Esophagus (tissue), 2 donors: ENCODE data around the gene PROSER2. TPM values are rescaled to one million over a fixed set of nuclear protein-coding genes. Genes with fewer than 3 reads are reported as not detected.

Source experiments
- H3K27ac ChIP-seq, 2 donors: one replicate each; pipeline ENCODE4 v1.5.1; 2013; ENCODE audit warnings: low read depth in 2 of 2, mild to moderate bottlenecking in 2 of 2, inconsistent platforms in 1 of 2, low read length in 1 of 2, moderate library complexity in 1 of 2
- H3K27me3 ChIP-seq, 2 donors: one replicate each; pipeline ENCODE4 v1.6.1; 2013; ENCODE audit warnings: low read length in 2 of 2, control low read depth in 1 of 2, mild to moderate bottlenecking in 1 of 2; ENCODE audit not compliant: insufficient read depth in 2 of 2, control insufficient read depth in 1 of 2
- H3K36me3 ChIP-seq, 2 donors: one replicate each; pipeline ENCODE4 v1.6.1; 2013; ENCODE audit warnings: low read length in 1 of 2; ENCODE audit not compliant: control insufficient read depth in 2 of 2, insufficient read depth in 2 of 2
- H3K4me1 ChIP-seq, 2 donors: one replicate each; pipeline ENCODE4 v1.6.1; 2013; ENCODE audit warnings: low read length in 1 of 2; ENCODE audit not compliant: control insufficient read depth in 2 of 2, insufficient read depth in 2 of 2
- H3K4me3 ChIP-seq, 2 donors: one replicate each; pipeline ENCODE4 v1.5.1; 2013; ENCODE audit warnings: low read length in 2 of 2, mild to moderate bottlenecking in 2 of 2, low read depth in 1 of 2, moderate library complexity in 1 of 2
- H3K9me3 ChIP-seq, 2 donors: one replicate each; pipeline ENCODE4 v1.6.1; 2013; ENCODE audit warnings: mild to moderate bottlenecking in 2 of 2, low read depth in 1 of 2, low read length in 1 of 2, moderate library complexity in 1 of 2; ENCODE audit not compliant: control insufficient read depth in 2 of 2, insufficient read depth in 1 of 2
- WGBS, 2 donors: extraction: QIAGEN DNeasy Blood & Tissue Kit; methylation state at CpG; one replicate each; pipeline ENCODE4 v1.1.7; 2013; 5-methylcytosine and 5-hydroxymethylcytosine counted together
- polyA plus RNA-seq, 2 donors: library from polyadenylated mRNA; stranded (reverse); fragments of 200-250 nt; gene quantifications; one replicate each; pipeline ENCODE4 v1.2.3, GENCODE V29; 2013
- donor health status: healthy with polysubstance abuse.
- donor health status: Bipolar disorder and iron deficiency.

PROSER2 gene
- polyA plus RNA-seq, 2 donors = 5.2 to 6.8 TPM

DNA sequence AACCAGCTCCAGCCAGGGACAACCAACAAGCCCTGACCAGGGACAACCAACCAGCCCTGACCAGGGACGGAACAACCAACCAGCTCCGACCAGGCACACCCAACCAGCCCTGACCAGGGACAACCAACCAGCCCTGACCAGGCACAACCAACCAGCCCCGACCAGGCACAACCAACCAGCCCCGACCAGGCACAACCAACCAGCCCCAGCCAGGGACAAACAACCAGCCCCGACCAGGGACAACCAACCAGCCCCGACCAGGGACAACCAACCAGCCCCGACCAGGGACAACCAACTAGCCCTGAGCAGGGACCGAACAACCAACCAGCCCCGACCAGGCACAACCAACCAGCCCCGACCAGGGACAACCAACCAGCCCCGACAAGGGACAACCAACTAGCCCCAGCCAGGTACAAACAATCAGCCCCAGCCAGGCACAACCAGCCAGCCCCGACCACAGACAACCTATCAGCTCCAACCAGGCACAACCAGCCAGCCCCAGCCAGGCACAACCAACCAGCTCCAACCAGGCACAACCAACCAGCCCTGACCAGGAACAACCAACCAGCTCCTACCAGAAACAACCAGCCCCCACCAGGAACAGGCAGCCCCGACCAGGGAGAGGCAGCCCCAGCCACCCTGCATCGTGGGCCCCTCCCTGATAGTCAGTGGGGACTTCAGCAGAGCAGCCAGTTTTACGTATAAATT, 56.4 kb downstream of the PROSER2 start:
- peaks cover 6 to 56% of the 10 kb centered on the region in 2 donors for H3K4me1 ChIP-seq
- H3K27ac ChIP-seq = peak overlapping the region; percentile 1 to 92
- 83 to 87% methylated on average over 15 of the region's 15 CpGs for WGBS, 2 donors

DNA sequence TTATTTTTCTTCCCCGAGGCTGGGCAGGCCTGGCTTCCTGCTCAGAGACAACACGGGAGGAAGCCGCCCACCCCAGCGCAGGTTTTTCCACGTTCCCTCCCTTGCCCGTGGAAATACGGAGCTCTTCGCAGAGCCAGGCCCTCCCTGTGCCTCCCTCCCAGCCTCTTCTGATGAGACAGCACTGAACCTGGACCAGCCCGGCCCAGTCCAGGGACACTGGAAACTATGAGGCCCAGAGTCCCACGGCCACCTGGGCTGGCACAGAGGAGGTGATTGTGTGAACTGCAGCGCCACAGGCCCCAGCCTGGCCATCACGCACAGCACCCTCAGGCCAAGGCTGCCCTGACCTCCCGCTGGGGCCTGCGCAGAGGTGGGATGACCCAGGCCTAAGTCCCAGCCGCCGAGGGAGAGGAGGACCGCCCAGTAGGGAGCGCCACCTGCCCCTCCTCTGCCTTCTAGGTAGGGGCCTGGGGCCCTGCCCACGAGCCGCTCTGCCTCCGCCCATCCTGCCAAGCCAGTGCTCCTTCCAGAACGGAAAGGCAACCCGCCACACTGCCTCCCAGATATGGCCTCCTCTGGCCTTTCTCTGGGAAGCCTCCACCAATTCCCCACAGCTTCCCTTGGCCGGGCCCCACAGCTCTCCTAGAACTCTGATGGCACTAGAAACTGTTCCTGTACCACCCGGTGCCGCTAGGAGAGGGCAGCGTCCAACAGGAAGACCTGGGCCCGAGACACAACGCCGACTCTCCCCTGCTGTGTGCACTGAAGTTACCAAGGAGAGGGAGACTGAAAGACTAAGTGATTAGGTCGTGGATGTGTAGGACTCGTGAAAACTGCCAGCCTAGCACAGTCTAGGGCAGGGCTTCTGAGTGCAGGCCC, 57.2 kb downstream of the PROSER2 start:
- Histone ChIP-seq H3K4me1 (peaks cover 5 to 52% of the 10 kb centered on the region in 2 donors), H3K27me3 (no peaks in the 10 kb centered on the region), H3K9me3 (no peaks in the 10 kb centered on the region)

More for the DNA sequence above, 56.4 kb downstream of the PROSER2 start:
- no peaks in the 10 kb centered on the region for H3K9me3 ChIP-seq
- no peaks in the 10 kb centered on the region for H3K36me3 ChIP-seq
- H3K4me3 ChIP-seq = no peak overlapping the region
- H3K27me3 ChIP-seq = no peaks in the 10 kb centered on the region

DNA sequence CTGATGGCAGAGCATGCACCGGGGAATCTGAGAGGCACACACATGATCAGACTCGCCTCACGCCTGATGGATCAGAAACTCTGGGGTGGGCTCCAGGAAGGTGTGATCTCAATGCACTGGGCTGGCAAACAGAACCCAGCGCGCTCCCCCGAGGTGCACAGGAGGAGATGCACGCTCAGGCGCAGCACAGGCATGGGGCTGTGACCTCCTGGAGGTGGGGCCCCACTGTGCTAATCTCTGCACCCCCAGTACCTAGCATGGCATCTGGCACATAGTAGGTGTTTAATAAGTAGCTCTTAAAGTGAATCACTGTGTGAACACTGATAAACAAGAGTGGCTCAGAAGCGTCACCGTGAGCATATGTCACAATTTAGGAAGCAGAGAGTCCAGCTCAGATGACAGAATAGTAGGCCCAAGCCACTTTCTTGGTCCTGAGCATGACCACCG, 57.9 kb downstream of the PROSER2 start:
- H3K4me3 ChIP-seq = no peak overlapping the region
- H3K9me3 ChIP-seq = no peaks in the 10 kb centered on the region
- H3K27ac ChIP-seq = peak overlapping the region; percentile 21 to 92
- no peaks in the 10 kb centered on the region for H3K36me3 ChIP-seq
- WGBS, 2 donors = 71 to 72% methylated on average over 11 of the region's 11 CpGs
- H3K4me1 ChIP-seq = peaks cover 3 to 47% of the 10 kb centered on the region in 2 donors
- H3K27me3 ChIP-seq = no peaks in the 10 kb centered on the region

More for the DNA sequence above, 57.2 kb downstream of the PROSER2 start:
- no peak overlapping the region for H3K4me3 ChIP-seq
- peak overlapping the region; percentile 7 to 92 for H3K27ac ChIP-seq
- WGBS, 2 donors = 68 to 73% methylated on average over 31 to 32 of the region's 32 CpGs
- H3K36me3 ChIP-seq = no peaks in the 10 kb centered on the region

DNA sequence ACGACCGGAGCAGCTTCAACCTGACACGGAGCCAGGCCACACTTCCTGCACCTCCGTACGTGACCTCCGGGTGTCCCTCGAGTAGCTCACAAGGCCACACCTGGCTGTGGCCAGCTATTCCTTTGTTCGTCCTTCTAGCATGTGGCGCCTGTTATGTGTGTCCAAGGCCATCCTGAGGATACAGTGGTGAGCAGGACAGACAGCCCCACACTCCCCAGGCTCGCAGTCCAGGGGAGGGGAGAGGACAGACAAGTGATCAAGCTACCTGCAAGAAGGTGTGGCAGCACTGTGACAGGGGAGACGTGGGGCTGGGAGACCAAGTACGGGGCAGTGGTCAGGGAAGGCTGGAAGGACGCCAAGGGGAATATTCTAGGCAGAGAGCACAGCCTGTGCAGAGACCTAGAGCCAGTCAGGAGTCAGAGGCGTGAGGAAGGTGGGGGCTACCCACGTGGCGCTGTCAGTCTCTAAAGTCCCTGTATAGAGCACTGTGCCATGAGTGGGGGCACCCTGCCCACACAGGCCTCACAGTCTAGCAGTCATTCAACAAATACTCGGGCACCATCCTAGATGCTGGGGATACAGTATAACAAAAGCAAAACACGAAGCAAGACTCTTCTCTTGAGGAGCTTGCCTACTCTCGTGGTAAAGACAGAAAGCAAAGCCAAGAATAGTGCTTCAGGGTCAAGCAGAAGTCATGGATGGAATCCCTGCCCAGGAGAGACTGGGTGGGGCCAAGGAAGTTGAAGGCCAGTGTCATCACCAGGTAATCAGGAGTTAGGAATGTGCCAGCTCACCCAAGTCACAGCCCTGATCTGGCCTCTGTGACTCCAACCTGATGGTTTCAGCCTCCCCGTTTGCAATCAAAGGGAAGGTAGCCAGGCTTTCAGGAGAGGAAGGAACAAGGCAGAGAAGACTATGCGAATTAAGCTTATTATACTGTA, 58.6 kb downstream of the PROSER2 start:
- H3K27me3 ChIP-seq = no peaks in the 10 kb centered on the region
- 78 to 83% methylated on average over 21 of the region's 21 CpGs for WGBS, 2 donors
- H3K4me3 ChIP-seq = no peak overlapping the region
- peak overlapping the region; percentile 81 to 92 for H3K27ac ChIP-seq
- peaks cover 3 to 46% of the 10 kb centered on the region in 2 donors for H3K4me1 ChIP-seq
- H3K9me3 ChIP-seq = no peaks in the 10 kb centered on the region
- no peaks in the 10 kb centered on the region for H3K36me3 ChIP-seq

DNA sequence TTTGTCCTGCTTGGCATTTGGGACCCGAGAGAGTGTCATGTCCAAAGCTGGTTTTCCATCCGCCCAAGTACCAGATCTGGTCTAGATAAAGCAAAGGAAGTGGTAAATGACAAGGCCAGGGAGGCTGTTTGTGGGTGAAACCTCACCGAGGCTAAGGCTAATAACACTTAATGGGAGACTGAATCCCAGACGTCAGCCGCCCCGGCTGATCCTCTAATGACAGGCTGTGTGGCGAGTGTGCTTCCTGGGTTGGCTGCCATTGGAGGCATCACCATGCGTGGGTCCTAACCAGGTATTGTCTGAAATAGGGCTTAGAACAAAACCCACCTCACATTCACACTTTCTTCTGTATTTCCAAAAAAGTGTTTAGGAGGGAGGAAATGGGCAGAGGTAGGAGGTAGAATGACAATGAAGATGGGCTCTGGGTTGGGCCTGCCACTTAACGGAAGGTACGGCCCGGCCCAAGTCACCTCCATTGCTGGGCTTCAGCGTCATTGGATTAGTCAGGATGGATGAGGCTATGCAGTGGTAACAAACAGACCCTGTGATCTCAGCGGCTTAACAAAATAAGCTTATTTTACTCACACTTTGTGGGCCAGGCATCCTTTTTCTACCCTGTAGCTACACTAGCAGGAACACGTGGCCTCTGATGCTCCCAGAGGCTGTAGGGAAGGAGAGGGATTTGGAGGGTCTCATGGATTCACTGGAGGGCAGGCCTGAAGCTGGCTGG, 59.7 kb downstream of the PROSER2 start:
- H3K4me3 ChIP-seq = no peak overlapping the region
- peak overlapping the region; percentile 67 to 92 for H3K27ac ChIP-seq
- H3K36me3 ChIP-seq = no peaks in the 10 kb centered on the region
- H3K9me3 ChIP-seq = no peaks in the 10 kb centered on the region
- H3K27me3 ChIP-seq = no peaks in the 10 kb centered on the region
- peaks cover 3 to 43% of the 10 kb centered on the region in 2 donors for H3K4me1 ChIP-seq
- 89 to 91% methylated on average over 14 of the region's 14 CpGs for WGBS, 2 donors

DNA sequence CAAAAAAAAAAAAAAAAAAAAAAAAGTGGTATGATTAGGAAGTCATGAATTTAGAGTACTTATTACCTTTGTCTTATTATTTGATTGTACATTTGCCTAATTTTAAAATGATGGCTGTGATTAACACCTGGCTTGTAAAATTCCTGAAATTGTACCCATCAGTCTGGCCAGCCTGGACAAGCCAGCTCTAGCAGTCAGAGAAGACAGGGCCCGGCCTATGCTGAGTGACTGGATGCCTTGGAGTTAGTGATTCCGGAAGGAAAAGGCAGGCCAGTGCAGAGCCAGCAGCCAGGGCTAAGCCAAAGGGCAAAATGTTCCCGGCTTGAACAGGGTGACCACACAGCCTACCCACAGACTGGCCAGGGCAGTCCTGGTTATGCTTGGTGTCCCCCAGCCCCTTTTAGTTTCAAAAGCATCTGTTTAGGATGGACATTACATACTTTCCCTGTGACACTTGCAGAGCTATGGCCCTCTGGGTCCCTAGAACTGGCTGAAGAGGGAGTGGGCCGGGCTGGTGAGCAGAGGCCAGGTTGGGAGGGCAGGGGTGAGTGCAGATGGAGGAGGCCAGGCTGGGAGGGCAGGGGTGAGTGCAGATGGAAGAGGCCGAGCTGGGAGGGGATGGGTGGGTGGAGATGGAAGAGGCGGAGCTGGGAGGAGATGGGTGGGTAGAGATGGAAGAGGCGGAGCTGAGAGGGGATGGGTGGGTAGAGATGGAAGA, 61.7 kb downstream of the PROSER2 start:
- Histone ChIP-seq H3K27me3 (no peaks in the 10 kb centered on the region), H3K36me3 (no peaks in the 10 kb centered on the region), H3K9me3 (no peaks in the 10 kb centered on the region), H3K4me1 (peaks cover 3 to 34% of the 10 kb centered on the region in 2 donors), H3K27ac (peak overlapping the region; percentile 69 to 77), H3K4me3 (no peak overlapping the region)
- WGBS, 2 donors = 66 to 68% methylated on average over 7 of the region's 7 CpGs

DNA sequence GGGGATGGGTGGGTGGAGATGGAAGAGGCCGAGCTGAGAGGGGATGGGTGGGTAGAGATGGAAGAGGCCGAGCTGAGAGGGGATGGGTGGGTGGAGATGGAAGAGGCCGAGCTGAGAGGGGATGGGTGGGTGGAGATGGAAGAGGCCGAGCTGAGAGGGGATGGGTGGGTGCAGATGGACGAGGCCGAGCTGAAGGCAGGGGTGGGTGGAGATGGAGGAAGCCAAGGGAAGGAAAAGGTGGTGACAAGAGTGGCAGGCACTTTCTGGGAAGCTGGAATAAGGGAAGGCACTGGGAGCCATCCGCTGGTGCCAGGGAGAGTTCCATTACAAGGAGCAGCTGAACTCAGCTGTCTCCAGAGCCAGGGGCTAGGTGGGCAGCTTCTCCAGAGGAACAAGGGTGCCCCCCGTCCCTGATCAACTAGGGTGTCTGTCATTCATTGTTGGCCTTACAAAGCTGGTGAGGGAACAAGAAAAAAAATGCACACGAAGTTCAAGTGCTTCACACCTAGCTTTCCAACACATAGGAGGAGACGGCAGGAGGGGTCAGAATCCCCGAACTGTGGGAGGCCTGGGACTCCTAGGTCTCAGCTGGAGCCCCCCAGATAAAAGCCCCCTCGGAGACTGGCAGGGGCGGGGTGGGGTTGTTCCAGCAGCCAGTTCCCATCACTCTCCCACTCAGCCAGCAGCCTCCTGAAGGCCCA, 62.4 kb downstream of the PROSER2 start:
- Histone ChIP-seq H3K27me3 (no peaks in the 10 kb centered on the region), H3K9me3 (no peaks in the 10 kb centered on the region), H3K4me3 (no peak overlapping the region), H3K27ac (peak overlapping the region in 1 of 2 donors; percentile 22), H3K4me1 (peaks cover 3 to 29% of the 10 kb centered on the region in 2 donors), H3K36me3 (no peaks in the 10 kb centered on the region)
- 87% methylated on average over 13 of the region's 13 CpGs for WGBS, 2 donors

DNA sequence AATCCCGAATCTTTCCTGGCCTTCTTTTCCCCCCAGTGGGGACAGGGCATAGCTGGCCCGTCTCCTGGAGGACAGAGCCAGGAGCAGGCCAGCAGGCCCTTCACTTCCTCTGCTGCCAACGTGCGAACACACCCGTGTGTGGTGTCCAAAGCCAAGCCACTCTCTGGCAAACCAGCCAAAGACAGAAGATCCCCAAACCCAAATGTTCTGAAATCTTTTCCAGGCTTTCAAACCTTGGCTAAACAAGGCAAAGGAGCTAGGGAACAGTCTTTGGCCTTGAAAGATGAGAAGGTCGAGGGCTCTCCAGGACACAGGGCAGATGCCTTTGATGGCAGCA, 63.0 kb downstream of the PROSER2 start:
- Histone ChIP-seq H3K4me1 (peaks cover 3 to 24% of the 10 kb centered on the region in 2 donors), H3K36me3 (no peaks in the 10 kb centered on the region), H3K4me3 (no peak overlapping the region), H3K27me3 (no peaks in the 10 kb centered on the region), H3K9me3 (no peaks in the 10 kb centered on the region), H3K27ac (peak overlapping the region in 1 of 2 donors; percentile 22)
- 67 to 69% methylated on average over 6 of the region's 6 CpGs for WGBS, 2 donors
